Hippocampal formation (tissue), 2 donors: ENCODE results near the gene C16orf54.
A peak's percentile ranks its signal among the peaks of the same experiment; 100 is the strongest.
"Not testable (repeated sequence)": the region's sequence is repeated elsewhere in the genome, so short reads cannot be mapped to it uniquely, and the experiment has no call there.

Source experiments
- DNase-seq, 2 donors: peaks; one replicate each; lab custom pipeline; 2025; lab: John Stamatoyannopoulos, UW

Gene C16orf54

GRCh38 chr16:29745853-29746345, at the start of gene C16orf54:
Gene C16orf54 (minus strand): TSS chr16:29745990. CDS start chr16:29744951, 1,039 bp downstream.
- peak in 1 of 2 donors; percentile 15 for DNase-seq

DNA sequence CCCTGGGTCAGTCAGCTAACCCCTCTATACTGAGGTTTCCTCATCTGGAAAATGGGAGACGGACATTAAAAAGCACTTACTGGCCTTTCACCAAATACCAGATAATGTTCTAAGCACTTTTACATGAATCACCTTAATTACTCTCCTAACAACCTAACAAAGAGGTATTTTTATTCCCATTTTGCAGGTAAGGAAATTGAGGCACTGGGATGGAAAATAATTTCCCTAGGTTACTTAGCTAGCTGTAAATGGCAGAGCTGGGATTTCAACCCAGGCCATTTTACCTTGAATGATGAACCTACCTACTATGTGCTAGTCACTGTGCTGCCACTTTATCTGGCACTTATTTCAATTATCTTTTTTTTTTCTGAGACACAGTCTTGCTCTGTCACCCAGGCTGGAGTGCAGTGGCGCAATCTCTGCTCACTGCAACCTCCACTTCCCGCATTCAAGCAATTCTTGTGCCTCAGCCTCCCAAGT, 48.5 kb upstream of the C16orf54 start:
- no peak for DNase-seq

DNA sequence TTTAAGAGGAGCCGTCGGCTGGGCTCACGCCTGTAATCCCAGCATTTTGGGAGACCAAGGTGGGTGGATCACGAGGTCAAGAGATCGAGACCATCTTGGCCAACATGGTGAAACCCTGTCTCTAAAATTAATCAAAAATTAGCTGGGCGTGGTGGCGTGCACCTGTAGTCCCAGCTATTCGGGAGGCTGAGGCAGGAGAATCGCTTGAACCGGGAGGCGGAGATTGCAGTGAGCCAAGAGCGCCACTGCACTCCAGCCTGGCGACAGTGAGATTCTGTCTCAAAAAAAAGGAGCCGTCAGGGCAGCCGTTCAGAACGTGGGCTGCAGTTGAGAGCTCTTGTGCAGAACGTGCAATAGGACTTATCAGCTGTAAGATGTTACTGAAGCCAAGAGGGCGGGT, 47.4 kb upstream of the C16orf54 start:
- DNase-seq, result not testable (repeated sequence)

- no peak for DNase-seq
Measured at GRCh38 chr16:29791845-29792807, 46.3 kb upstream of the C16orf54 start.

- DNase-seq, result no peak
Measured at GRCh38 chr16:29790949-29791844, 45.4 kb upstream of the C16orf54 start.

DNA sequence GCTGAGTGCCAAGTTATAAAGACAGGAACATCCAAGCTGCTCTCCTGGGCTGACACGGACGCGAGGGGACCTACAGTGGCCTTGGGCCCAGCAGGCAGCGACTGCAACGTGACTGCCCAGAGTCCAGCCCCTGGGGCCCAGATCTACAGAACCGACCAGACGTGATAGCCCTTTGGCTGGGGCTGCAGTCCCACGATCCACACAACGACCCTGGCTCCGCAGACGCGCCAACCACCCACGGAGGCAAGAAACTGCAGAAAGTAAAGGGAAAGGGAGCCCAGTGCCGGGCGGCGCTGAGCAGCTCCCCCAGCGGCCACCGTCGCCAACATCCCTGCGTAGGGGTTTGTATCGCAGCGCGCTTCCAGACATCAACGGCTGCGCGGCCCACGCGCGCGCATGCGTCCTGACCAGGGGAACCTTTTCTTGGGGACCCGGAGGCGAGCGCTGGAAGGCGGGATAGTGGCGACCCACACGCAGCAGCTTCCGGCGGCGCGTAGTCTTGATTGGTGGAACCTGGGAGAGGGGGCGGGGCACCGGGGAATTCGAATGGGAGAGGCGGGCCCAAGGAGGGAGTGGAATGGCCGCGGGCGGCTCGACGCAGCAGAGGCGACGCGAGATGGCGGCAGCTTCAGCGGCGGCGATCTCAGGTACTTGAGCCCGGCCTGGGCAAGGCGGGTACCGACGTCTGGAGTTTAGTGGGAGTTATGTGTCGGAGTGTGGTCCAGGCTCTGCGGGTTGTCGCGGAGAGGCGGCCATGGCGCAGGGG, 44.6 kb upstream of the C16orf54 start, which contains the start of gene KIF22:
Gene KIF22 (plus strand): TSS at position 569 of the 766 bp plus-strand sequence. CDS start 9 bp downstream, at position 578.
- DNase-seq, result peak; percentile 97 to 99

GRCh38 chr16:29789775-29790182, 44.0 kb upstream of the C16orf54 start:
- DNase-seq, result no peak

- DNase-seq, result not testable (repeated sequence)
Measured at GRCh38 chr16:29787155-29787554, 41.4 kb upstream of the C16orf54 start.

DNA sequence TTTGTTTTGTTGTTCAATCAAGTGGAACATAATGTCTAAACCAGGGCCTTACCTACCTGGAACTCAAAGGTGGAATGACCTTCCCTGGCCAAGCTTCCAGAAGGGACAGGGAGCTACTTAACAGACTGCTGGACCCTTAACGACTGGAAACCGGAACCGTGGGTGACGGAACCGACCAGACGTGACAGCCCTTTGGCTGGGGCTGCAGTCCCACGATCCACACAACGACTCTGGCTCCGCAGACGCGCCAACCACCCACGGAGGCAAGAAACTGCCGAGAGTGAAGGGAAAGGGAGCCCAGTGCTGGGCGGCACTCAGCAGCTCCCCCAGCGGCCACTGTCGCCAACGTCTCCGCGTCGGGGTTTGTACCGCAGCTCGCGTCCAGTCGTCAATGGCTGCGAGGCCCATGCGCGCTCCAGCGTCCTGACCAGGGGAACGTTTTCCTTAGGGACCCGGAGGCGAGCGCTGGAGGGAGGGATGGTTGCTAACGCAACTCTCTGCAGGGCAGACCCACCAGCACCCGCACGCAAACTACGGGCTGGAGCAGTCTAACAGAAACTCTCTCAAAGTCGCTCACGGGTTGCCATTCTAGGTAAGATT, 39.2 kb upstream of the C16orf54 start:
- peak in 1 of 2 donors; percentile 39 for DNase-seq

GRCh38 chr16:29784157-29784556, 38.4 kb upstream of the C16orf54 start:
- DNase-seq, result no peak

DNA sequence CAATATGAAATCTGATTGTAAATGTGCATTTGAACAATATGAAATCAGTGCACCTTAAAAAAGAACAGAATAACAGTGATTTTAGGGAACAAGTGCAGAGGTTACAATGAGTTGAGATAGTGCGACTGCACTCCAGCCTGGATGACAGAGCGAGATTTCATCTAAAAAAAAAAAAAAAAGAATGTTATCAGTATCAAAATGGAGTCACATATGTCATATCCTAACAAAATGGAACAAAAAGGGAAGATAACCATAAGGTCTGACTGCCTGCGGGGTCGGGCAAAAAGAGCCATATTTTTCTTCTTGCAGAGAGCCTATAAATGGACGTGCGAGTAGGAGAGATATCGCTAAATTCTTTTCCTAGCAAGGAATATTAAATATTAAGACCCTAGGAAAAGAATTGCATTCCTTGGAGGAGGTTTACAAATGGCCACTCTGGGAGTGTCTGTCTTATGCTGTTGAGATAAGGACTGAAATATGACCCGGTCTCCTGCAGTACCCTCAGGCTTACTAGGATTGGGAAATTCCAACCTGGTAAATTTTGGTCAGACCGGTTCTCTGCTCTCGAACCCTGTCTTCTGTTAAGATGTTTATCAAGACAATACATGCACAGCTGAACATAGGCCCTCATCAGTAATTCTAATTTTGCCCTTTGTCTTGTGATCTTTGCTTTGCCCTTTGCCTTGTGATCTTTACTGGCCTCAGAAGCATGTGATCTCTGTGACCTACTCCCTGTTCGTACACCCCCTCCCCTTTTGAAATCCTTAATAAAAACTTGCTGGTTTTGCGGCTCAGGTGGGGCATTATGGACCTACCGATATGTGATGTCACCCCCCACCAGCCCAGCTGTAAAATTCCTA, 37.5 kb upstream of the C16orf54 start:
- DNase-seq, result not testable (repeated sequence)

- no peak for DNase-seq
Measured at GRCh38 chr16:29779474-29779873, 33.7 kb upstream of the C16orf54 start.

DNA sequence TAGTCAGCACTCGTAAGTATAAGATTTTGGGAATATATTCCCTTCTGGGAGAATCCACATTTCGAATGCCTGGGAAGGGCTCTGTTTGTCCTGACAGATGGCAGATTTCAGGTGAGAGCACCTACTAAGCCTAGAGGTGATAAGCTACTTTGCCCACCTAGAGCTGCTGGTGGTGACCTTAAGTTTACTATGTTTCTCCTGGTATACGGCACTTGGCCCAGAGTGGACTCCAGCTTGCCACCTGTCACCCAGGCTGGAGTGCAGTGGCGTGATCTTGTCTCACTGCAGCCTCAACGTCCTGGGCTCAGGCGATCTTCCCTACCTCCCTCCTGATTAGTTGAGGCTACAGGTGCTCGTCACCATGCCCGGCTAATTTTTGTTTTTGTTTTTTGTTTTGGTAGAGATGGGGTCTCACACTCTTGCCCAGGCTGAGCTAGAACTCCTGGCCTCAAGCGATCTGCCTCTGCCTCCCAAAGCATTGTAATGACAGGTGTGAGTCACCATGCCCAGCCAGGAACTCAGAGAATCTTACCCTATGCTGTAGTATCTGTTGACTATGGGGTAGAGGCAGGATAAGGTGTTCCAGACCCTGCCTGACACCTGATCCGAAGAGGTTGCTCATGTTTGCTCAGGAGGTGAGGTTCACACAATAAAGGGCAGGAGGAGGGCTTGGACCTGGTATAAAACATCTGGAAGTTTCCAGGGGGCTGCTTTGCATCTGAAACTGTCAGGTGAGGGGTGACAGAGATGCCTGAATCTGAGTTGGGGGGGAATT, 32.0 kb upstream of the C16orf54 start, which contains the start of gene ZG16:
Gene ZG16 (plus strand): TSS at position 681 of the 775 bp plus-strand sequence. CDS start 1,011 bp downstream, outside the sequence.
- DNase-seq, result no peak

DNA sequence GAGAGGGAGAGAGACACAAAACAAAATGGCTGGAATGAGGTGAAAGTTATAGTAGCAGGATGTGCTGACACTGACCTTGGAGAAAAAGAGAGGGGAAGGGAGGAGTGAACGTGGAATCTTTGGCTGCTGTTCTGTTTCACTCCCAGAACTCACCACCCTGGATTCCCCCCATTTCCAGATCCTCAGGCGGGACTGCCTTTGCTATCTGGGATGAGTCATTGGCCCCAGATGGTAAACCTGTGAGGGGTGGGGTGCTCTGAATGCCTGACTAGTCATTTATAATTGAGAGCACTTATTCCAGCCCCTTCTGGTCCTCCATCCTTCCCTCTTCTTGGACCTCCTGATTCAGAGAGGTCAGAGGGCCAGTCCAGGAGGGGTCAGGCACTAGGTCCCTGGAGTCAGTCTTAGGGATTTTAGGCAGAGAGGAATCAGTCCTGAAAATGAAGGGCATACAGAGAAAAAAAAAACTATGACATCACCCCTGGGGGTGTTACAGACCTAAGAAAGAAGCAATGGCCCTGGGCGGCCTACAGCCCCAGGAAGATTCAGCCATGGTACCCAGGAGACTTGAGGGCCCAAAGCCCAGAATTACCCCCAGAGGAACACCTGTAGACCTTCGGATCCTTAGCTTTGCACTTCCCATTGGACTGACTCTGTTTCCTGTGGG, 30.1 kb upstream of the C16orf54 start:
- no peak for DNase-seq

DNA sequence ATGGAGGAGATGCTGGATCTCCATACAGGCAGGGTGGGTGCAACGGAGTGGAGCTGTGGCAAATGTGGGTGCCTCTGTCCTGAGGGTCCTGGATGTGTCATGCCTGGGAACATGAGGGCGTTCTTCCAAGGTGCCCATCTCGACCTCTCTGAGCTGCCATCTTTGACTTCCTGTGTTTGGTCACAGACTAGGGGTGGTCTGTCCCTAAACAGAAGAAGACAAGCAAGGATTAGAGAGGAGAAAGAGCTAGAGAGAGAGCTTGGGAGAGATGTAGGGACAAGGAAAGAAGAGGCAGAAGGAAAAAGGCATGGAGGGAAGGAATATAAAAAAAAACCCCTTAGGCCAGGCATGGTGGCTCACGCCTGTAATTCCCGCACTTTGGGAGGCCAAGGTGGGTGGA, 28.9 kb upstream of the C16orf54 start:
- DNase-seq, result no peak

DNA sequence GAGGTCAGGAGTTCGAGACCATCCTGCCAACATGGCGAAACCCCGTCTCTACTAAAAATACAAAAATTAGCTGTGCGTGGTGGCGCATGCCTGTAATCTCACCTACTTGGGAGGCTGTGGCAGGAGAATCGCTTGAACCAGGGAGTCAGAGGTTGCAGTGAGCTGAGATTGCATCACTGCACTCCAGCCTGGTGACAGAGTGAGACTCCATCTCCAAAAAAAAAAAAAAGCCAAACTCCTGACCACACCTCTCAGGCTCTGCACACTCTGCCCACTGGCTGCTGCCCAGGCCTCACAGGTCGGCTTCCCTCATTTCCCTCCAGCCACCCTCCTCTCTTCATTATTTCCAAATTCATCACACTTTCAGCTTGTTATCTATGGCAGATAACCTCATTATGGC, 26.5 kb upstream of the C16orf54 start:
- DNase-seq, result not testable (repeated sequence)

DNA sequence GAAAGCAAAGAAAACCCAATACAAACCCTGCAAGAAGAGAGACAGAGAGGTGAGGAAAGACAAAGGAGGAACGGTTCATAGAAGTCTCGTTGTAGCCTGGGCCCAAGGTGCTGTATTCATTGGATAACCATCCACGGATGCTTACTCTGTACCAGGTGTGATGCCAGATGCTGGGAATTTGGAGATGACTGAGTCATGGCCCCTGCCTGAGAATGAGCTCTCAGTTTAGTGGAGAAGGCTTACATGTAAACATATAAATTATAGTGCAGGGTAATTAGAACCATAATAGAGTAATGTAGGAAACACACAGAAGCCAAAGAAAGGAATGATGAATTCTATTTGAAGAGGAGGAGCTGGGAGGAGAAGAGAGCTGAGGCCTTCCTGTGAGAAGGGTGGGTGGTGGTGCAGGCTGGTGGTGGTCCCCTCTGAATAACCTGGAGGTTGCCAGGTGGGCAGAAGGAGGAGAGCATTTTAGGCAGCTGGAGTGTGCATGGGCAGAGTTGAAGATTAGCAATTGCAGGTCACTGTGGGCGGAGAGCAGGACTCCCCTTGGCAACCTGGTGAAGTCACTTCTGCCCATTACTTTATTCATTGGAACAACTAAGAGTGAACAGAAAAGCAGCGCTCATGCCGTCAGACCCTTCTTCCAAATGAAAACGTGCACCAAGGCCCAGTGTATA, 24.6 kb upstream of the C16orf54 start:
- DNase-seq, result no peak

DNA sequence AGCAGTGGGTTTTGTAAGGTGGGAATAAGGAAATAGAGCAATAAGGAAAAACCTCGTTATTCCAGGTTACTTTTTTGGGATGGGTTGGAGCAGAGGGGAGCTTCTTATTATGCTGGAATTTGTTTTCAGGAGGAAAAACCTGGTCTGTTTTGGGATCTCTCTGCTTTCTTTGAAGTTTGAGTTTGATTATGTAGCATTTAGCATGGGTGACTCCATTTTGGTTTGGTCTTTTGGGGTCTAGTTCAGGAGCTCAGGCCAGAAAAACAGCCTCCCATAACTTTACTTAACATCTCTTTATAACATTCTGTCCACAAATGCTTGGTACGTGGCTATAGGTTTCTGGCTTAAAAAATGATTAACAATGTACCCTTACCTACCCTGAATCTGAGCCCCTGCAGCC, 23.7 kb upstream of the C16orf54 start:
- no peak for DNase-seq
